NCI-H2107 (cell line): ENCODE results near the gene NXN.
"Not testable (repeated sequence)": the region's sequence is repeated elsewhere in the genome, so short reads cannot be mapped to it uniquely, and the experiment has no call there.

Experiments used
- DNase-seq: peaks from one replicate; lab custom pipeline; 2025; lab: John Stamatoyannopoulos, UW

Gene NXN

GRCh38 chr17:799261-799660 lies 180.3 kb downstream of the NXN start:
- DNase-seq = no peak

- DNase-seq = peak; percentile 56
These were observed 181.3 kb downstream of the NXN start for GRCh38 chr17:798246-798645.

GRCh38 chr17:797236-797840 lies 182.2 kb downstream of the NXN start:
- DNase-seq = no peak

GRCh38 chr17:796609-797008 lies 183.0 kb downstream of the NXN start:
- DNase-seq = no peak

- DNase-seq = no peak
These were observed 183.9 kb downstream of the NXN start for GRCh38 chr17:795721-796120.

GRCh38 chr17:795276-795675 lies 184.3 kb downstream of the NXN start:
- DNase-seq = no peak

GRCh38 chr17:794876-795275 lies 184.7 kb downstream of the NXN start:
- DNase-seq = peak; percentile 52

GRCh38 chr17:792277-792676 lies 187.3 kb downstream of the NXN start:
- DNase-seq = no peak

- no peak for DNase-seq
These were observed 187.7 kb downstream of the NXN start for GRCh38 chr17:791829-792228.

GRCh38 chr17:790874-791247 lies 188.7 kb downstream of the NXN start:
- not testable (repeated sequence) for DNase-seq

GRCh38 chr17:789931-790873 lies 189.4 kb downstream of the NXN start:
- DNase-seq = not testable (repeated sequence)

- DNase-seq = no peak
These were observed 190.3 kb downstream of the NXN start for GRCh38 chr17:789160-789840.

- DNase-seq = no peak
These were observed 191.0 kb downstream of the NXN start for GRCh38 chr17:788551-788950.

GRCh38 chr17:787641-788221 lies 191.8 kb downstream of the NXN start:
- no peak for DNase-seq

- DNase-seq = not testable (repeated sequence)
These were observed 193.7 kb downstream of the NXN start for GRCh38 chr17:785901-786300.

- DNase-seq = no peak
These were observed 195.4 kb downstream of the NXN start for GRCh38 chr17:784143-784542.

- DNase-seq = peak; percentile 36
These were observed 197.5 kb downstream of the NXN start, which contains the start of the genes GLOD4 and MRM3 for GRCh38 chr17:781805-782731. Gene GLOD4, minus strand, starts transcription at chr17:782280. Its CDS starts 25 bp downstream, at chr17:782255. Gene MRM3, plus strand, starts transcription at chr17:782353. Its CDS starts 26 bp downstream, at chr17:782379.

GRCh38 chr17:778096-778495 lies 201.5 kb downstream of the NXN start:
- no peak for DNase-seq

- no peak for DNase-seq
These were observed 205.3 kb downstream of the NXN start for GRCh38 chr17:774313-774584.

GRCh38 chr17:773467-774312 lies 205.9 kb downstream of the NXN start:
- DNase-seq = no peak
